ENCODE measurements around the gene RAB11FIP4.

DNA sequence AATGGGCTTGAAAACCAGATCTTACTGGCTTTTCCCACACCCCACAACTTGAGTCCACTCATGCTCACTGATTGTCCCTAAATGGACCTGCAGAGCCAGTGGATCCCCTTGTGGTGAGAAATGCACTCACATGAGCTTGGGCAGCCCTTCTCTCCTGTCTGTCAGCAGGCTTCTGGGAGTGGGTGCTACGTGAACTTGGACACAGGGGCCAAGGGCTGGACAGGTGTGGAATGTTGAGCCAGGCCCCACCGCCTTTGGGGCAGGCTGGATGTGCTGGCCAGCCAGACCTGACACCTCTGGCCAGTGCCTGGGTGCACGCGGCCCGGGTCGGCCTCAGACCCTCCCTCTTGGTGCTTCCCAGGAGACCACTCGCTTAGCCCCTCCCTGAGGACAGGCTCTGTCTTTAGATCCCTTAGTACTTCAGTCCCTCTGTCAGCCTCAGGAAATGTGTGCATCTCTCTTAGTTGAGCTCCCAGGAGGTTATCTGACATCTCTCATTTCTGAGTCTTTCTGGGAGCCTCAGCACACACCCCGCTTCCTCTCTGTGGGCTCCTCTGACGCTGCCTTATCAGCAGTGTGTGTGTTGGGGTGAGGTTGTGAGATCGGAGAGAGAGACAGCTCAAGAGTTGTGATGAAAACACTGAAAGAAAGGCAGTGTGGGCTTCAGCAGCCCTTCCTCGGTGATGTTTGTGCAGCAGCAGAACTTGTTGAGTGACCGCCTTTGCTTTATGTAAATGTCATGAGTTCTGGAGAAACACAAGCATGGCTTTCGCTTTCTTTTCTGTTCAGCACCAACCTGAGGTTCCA lies 117.0 kb downstream of the RAB11FIP4 start:
- TF ChIP-seq HDAC6 (IDR thresholded peaks at IDR 0.05; ENCODE audit: unreplicated experiment) (no peak), POLR2A (IDR thresholded peaks at IDR 0.05; ENCODE audit: low read depth, low read length) (peak; percentile 60), YY1 (IDR thresholded peaks at IDR 0.05; ENCODE audit: low read depth, low read length) (no peak), GABPA (IDR thresholded peaks at IDR 0.05; ENCODE audit: low read depth) (no peak), CBFB (IDR thresholded peaks at IDR 0.05; ENCODE audit: low read depth) (no peak), SP1 (IDR thresholded peaks at IDR 0.05; ENCODE audit: low read depth, low read length) (no peak), TCF12 (IDR thresholded peaks at IDR 0.05; ENCODE audit: low read depth, low read length) (no peak), POU2F2 (IDR thresholded peaks at IDR 0.05; ENCODE audit: borderline replicate concordance, low read depth, low read length) (peak; percentile 80; the same call in 2 of the 3 replicates), TCF7 (IDR thresholded peaks at IDR 0.05; ENCODE audit: borderline replicate concordance) (no peak), SMC3 (IDR thresholded peaks at IDR 0.05; ENCODE audit: borderline replicate concordance, low read length) (no peak)
- TF ChIP-seq, protein P1, sequence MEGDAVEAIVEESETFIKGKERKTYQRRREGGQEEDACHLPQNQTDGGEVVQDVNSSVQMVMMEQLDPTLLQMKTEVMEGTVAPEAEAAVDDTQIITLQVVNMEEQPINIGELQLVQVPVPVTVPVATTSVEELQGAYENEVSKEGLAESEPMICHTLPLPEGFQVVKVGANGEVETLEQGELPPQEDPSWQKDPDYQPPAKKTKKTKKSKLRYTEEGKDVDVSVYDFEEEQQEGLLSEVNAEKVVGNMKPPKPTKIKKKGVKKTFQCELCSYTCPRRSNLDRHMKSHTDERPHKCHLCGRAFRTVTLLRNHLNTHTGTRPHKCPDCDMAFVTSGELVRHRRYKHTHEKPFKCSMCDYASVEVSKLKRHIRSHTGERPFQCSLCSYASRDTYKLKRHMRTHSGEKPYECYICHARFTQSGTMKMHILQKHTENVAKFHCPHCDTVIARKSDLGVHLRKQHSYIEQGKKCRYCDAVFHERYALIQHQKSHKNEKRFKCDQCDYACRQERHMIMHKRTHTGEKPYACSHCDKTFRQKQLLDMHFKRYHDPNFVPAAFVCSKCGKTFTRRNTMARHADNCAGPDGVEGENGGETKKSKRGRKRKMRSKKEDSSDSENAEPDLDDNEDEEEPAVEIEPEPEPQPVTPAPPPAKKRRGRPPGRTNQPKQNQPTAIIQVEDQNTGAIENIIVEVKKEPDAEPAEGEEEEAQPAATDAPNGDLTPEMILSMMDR (IDR thresholded peaks at IDR 0.05 in 2 of 3, conservative IDR thresholded peaks at IDR 0.05 in 1 of 3; ENCODE audit: control insufficient read depth in 2 of 3, extremely low read depth in 1 of 3, insufficient read depth in 1 of 3, low read depth in 3 of 3, low read length in 3 of 3): peak; percentile 47 to 63 (median 61)
- TF ChIP-seq, protein P2, sequence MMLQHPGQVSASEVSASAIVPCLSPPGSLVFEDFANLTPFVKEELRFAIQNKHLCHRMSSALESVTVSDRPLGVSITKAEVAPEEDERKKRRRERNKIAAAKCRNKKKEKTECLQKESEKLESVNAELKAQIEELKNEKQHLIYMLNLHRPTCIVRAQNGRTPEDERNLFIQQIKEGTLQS (IDR thresholded peaks at IDR 0.05; ENCODE audit: borderline replicate concordance, extremely low read depth, low read depth, low read length): no peak
- TF ChIP-seq, protein P3, sequence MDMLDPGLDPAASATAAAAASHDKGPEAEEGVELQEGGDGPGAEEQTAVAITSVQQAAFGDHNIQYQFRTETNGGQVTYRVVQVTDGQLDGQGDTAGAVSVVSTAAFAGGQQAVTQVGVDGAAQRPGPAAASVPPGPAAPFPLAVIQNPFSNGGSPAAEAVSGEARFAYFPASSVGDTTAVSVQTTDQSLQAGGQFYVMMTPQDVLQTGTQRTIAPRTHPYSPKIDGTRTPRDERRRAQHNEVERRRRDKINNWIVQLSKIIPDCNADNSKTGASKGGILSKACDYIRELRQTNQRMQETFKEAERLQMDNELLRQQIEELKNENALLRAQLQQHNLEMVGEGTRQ (IDR thresholded peaks at IDR 0.05; ENCODE audit: borderline replicate concordance, low read depth, low read length): no peak
